LHCN-M2 (cell line): Measurements from ENCODE around the gene DBI. TPM values are rescaled to one million over a fixed set of nuclear protein-coding genes. Genes with fewer than 3 reads are reported as not detected.
"Not testable (repeated sequence)": the region's sequence is repeated elsewhere in the genome, so short reads cannot be mapped to it uniquely, and the experiment has no call there.

Experiments used
- DNase-seq: peaks from one replicate; pipeline ENCODE4 v3.0.0-alpha.2; 2012; ENCODE audit warnings: low read depth
- total RNA-seq: library from RNA; depleted of rRNA; stranded (reverse); fragments of >200 nt; gene quantifications from 2 replicates; pipeline ENCODE4 v1.2.3, GENCODE V29; 2014; rRNA removed

DBI gene
- total RNA-seq, 1 experiment from 2014 or later: 150 TPM

GRCh38 chr2:119402106-119402505 lies 35.3 kb downstream of the DBI start:
- DNase-seq: no peak

- DNase-seq: no peak
These were observed 36.1 kb downstream of the DBI start for GRCh38 chr2:119402645-119403560.

GRCh38 chr2:119403618-119404017 lies 36.8 kb downstream of the DBI start:
- DNase-seq: not testable (repeated sequence)

- DNase-seq: no peak
These were observed 38.4 kb downstream of the DBI start for GRCh38 chr2:119405151-119405550.

- DNase-seq: peak; percentile 35
These were observed 40.8 kb downstream of the DBI start for GRCh38 chr2:119407430-119408220.

- DNase-seq: no peak
These were observed 41.4 kb downstream of the DBI start for GRCh38 chr2:119408221-119408619.

- no peak for DNase-seq
These were observed 42.7 kb downstream of the DBI start for GRCh38 chr2:119409506-119409905.

- no peak for DNase-seq
These were observed 48.1 kb downstream of the DBI start for GRCh38 chr2:119414894-119415293.

GRCh38 chr2:119415630-119416029 lies 48.9 kb downstream of the DBI start:
- DNase-seq: no peak

GRCh38 chr2:119416299-119416923 lies 49.6 kb downstream of the DBI start:
- no peak for DNase-seq

GRCh38 chr2:119417908-119418307 lies 51.1 kb downstream of the DBI start:
- no peak for DNase-seq

GRCh38 chr2:119419065-119419464 lies 52.3 kb downstream of the DBI start:
- no peak for DNase-seq

- no peak for DNase-seq
These were observed 53.2 kb downstream of the DBI start for GRCh38 chr2:119419803-119420508.

- DNase-seq: no peak
These were observed 54.5 kb downstream of the DBI start for GRCh38 chr2:119421304-119421703.

GRCh38 chr2:119421741-119422140 lies 55.0 kb downstream of the DBI start:
- DNase-seq: no peak

Other genes starting within 250 kb of the DBI start
- not detected in 2 replicates for gene C1QL2, start 208.2 kb upstream of the DBI start, total RNA-seq
- 39.1 and 42.4 TPM in 2 replicates for gene STEAP3, start 143.1 kb upstream of the DBI start, total RNA-seq
- gene C2orf76, start 143 bp upstream of the DBI start, total RNA-seq: 7.0 and 15.5 TPM in 2 replicates
- not detected in 2 replicates for gene TMEM37, start 64.9 kb downstream of the DBI start, total RNA-seq
- gene SCTR, start 157.5 kb downstream of the DBI start, total RNA-seq: not detected in 2 replicates
- not detected in 2 replicates for gene CFAP221, start 177.5 kb downstream of the DBI start, total RNA-seq